Left ventricle myocardium inferior (tissue), 1 donor: ENCODE results near the gene HS6ST3. TPM values are rescaled to one million over a fixed set of nuclear protein-coding genes. Genes with fewer than 3 reads are reported as not detected.
A peak's percentile ranks its signal among the peaks of the same experiment; 100 is the strongest.

Source experiments
- DNase-seq: peaks from one replicate; pipeline ENCODE4 v3.0.0-alpha.2; 2020
- H3K27ac ChIP-seq: fragments of 200-600 bp; replicated peaks from 2 replicates; pipeline ENCODE4 v1.8.0; 2021
- H3K27me3 ChIP-seq: fragments of 200-600 bp; 2 replicates; pipeline ENCODE4 v1.8.0; 2021; ENCODE audit warnings: low read depth
- H3K36me3 ChIP-seq: fragments of 200-600 bp; 2 replicates; pipeline ENCODE4 v1.8.0; 2021
- H3K4me1 ChIP-seq: fragments of 200-600 bp; 2 replicates; pipeline ENCODE4 v1.8.0; 2021
- H3K4me3 ChIP-seq: fragments of 200-600 bp; 2 replicates; pipeline ENCODE4 v1.8.0; 2021; ENCODE audit warnings: mild to moderate bottlenecking, moderate library complexity
- H3K9me3 ChIP-seq: fragments of 200-600 bp; replicated peaks from 2 replicates; pipeline ENCODE4 v1.8.0; 2021
- intact Hi-C: fragments of 100-400 bp; cut with micrococcal nuclease; formaldehyde crosslinking; loops from one replicate; pipeline ENCODE4 v1.11.0; 2022
- total RNA-seq: library from RNA; stranded (reverse); fragmentation: NEBNext Ultra II Directional; extraction: Animal tissue kit (Norgen Biotek cat#: 25700); gene quantifications from one replicate; pipeline ENCODE4 v1.2.1, GENCODE V29; 2021
- TF ChIP-seq, protein P1 (sequence below): fragments of 200-600 bp; IDR thresholded peaks from 2 replicates; pipeline ENCODE4 v1.8.0; 2021; ENCODE audit warnings: antibody characterized with exemption, mild to moderate bottlenecking, borderline replicate concordance
- donor health status: DM: no; HTN: yes; CAD: no; lungs with severe emphysema.

HS6ST3 gene
- total RNA-seq, 1 donor from 2014 or later = 2.0 TPM

DNA sequence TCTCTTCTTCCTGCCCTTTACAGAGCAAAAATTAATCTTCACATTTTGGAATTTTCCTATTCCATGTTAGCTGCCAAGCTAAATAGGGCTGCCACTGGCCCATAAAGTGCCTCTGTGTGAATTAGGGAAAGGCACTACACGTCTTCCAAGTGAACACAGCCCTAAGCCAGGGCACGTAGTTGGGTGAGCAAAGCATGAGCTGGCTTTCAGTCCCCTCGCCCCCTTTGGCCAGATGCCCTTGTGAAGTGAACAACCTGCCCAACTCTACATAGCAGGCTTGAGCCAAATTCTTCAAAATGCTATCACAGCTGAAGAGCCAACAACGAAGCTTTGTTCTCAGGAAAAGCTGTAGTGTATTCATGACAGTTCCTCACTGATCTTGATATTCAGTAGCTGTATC, 691.2 kb downstream of the HS6ST3 start:
- TF ChIP-seq, protein P1, sequence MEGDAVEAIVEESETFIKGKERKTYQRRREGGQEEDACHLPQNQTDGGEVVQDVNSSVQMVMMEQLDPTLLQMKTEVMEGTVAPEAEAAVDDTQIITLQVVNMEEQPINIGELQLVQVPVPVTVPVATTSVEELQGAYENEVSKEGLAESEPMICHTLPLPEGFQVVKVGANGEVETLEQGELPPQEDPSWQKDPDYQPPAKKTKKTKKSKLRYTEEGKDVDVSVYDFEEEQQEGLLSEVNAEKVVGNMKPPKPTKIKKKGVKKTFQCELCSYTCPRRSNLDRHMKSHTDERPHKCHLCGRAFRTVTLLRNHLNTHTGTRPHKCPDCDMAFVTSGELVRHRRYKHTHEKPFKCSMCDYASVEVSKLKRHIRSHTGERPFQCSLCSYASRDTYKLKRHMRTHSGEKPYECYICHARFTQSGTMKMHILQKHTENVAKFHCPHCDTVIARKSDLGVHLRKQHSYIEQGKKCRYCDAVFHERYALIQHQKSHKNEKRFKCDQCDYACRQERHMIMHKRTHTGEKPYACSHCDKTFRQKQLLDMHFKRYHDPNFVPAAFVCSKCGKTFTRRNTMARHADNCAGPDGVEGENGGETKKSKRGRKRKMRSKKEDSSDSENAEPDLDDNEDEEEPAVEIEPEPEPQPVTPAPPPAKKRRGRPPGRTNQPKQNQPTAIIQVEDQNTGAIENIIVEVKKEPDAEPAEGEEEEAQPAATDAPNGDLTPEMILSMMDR = no peak
- intact Hi-C loops = no loop called here
- Histone ChIP-seq H3K9me3 (peaks cover 26% of the 10 kb centered on the region), H3K4me3 (no peak overlapping the region), H3K4me1 (no peaks in the 10 kb centered on the region), H3K27ac (no peak overlapping the region), H3K27me3 (no peaks in the 10 kb centered on the region), H3K36me3 (no peaks in the 10 kb centered on the region)
- peak; percentile 17 for DNase-seq

DNA sequence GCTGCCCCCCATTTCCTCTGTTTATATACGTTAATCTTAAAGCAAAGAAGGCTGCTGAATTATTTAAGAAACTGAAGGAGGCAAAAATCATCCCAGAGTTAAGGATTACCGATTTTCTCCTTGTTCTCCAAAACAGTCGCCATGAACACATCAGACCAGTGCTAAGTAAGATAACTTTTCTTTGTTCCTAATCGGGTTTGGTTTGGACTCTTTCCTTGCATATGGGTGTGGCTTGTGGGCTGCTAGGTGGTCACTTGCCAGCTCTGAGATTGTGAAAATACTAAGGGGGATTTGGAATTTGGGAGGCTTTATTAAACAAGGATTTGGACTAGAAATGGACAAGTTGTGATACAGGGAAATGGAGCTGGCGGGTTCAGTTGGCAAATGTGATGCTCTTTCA, 692.3 kb downstream of the HS6ST3 start:
- no peak overlapping the region for H3K27ac ChIP-seq
- H3K9me3 ChIP-seq = peaks cover 23% of the 10 kb centered on the region
- H3K4me3 ChIP-seq = no peak overlapping the region
- TF ChIP-seq, protein P1 = no peak
- no peak for DNase-seq
- H3K36me3 ChIP-seq = no peaks in the 10 kb centered on the region
- intact Hi-C loops = no loop called here
- H3K4me1 ChIP-seq = no peaks in the 10 kb centered on the region
- no peaks in the 10 kb centered on the region for H3K27me3 ChIP-seq

DNA sequence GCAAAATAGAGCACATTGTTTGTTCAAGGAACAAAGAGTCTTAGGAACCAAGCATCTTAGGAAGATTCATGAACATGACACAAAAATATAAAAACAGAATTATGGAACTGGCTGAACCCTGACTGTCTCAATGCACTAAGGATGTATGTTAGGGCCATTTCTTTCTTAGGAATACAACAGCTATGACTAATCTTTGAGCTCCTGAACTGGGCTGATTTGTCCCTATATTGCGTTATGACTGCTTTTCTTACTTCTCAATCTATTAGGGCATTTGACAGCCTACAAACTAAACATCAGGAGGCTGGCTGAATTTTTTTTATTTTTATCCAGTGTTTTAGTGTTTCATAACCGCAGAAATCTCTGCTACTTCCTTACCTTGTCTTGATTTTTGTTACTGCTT, 693.1 kb downstream of the HS6ST3 start:
- no peak for DNase-seq
- Histone ChIP-seq H3K9me3 (peaks cover 23% of the 10 kb centered on the region), H3K4me1 (no peaks in the 10 kb centered on the region), H3K36me3 (no peaks in the 10 kb centered on the region), H3K27me3 (no peaks in the 10 kb centered on the region), H3K4me3 (no peak overlapping the region), H3K27ac (no peak overlapping the region)
- TF ChIP-seq, protein P1 = no peak
- intact Hi-C loops = no loop called here

DNA sequence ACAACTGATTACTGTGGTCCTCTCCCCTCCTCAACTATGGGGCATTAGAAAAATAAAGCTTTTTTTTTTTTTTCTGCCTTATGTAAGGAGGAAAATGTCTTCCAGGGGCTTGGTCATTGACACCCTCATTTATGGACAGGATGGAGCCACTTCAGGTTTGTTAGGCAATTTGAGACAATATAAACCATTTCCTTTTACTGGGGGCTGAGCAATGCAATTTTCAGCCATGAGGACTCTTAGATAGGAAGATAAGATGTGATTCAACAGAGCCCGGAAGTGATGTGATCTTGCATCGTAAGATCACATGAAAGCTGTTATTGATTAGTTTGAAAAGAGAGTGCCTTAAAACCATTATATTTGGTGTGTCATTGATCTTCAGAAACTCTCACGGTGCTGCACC, 693.6 kb downstream of the HS6ST3 start:
- TF ChIP-seq, protein P1 = no peak
- Histone ChIP-seq H3K4me3 (no peak overlapping the region), H3K4me1 (no peaks in the 10 kb centered on the region), H3K9me3 (peaks cover 23% of the 10 kb centered on the region), H3K27ac (no peak overlapping the region), H3K36me3 (no peaks in the 10 kb centered on the region), H3K27me3 (no peaks in the 10 kb centered on the region)
- DNase-seq = no peak
- intact Hi-C loops = no loop called here

DNA sequence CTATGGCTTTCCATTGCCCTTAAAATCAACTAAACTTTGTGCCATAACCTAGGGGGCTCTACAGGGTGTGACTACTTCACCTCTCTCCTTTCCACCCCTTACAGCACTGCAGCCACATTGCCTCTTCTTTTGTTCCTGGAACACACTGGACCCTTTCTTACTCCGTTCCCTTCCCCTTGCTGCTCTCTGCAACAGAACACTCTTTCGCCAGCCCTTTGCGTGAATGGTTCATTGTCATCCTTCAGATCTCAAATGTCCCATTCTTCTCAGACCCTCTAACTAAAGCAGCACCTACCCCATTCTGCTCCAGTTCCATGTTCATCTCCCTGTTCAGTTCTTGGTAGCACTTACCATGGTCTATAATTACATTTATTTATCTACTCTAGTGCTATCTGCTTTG, 696.1 kb downstream of the HS6ST3 start:
- Histone ChIP-seq H3K4me3 (no peak overlapping the region), H3K9me3 (peaks cover 19% of the 10 kb centered on the region), H3K27ac (no peak overlapping the region), H3K36me3 (no peaks in the 10 kb centered on the region), H3K27me3 (no peaks in the 10 kb centered on the region), H3K4me1 (no peaks in the 10 kb centered on the region)
- intact Hi-C loops = no loop called here
- TF ChIP-seq, protein P1 = no peak
- DNase-seq = no peak

DNA sequence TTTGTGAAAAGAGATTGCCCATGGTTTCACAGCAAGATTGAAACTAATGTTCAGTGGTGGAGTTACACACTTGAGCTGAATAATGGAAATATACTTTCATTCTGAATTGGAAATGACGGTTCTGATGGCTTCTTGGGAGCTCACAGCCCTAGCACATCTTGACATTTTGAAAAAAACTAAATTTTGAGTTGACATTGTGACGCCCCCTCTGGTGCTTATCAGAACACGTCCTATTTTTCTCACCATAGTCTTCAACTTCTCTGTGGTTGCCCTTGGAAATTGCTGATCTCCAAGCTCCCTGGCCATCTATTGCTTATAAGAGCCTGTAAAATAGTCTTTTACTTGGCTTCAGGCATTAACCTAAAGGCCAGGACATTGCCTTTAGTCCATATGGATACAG, 702.3 kb downstream of the HS6ST3 start:
- Histone ChIP-seq H3K36me3 (no peaks in the 10 kb centered on the region), H3K27me3 (no peaks in the 10 kb centered on the region), H3K27ac (no peak overlapping the region), H3K9me3 (peaks cover 14% of the 10 kb centered on the region), H3K4me1 (no peaks in the 10 kb centered on the region), H3K4me3 (no peak overlapping the region)
- TF ChIP-seq, protein P1 = no peak
- DNase-seq = no peak
- intact Hi-C loops = no loop called here
